GM21619 (cell line): ENCODE measurements around the gene PDE1C.

Experiments used
- ATAC-seq: cut with Tn5 transposase; IDR thresholded peaks from one replicate; pipeline ENCODE4 v1.9.1; 2021; ENCODE audit not compliant: unreplicated experiment

Gene PDE1C

DNA sequence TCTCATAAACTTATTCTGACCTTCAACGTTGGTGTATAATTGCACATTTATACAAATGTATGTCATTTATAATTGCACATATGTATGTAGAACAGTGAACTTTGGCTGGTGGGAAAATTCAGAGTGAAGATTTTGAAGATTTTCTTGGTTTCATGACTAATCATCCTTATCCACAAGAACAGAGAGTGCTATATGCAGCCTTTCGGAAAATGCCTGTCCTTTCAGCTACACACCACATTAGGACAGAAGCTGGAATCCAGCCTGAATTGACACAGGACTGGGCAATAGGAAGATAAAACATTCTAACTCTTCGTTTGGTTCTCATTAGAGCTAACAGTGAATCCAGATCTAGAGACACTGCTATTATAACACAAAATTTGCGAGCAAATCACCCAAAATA, 166.2 kb downstream of the PDE1C start:
- no peak for ATAC-seq

DNA sequence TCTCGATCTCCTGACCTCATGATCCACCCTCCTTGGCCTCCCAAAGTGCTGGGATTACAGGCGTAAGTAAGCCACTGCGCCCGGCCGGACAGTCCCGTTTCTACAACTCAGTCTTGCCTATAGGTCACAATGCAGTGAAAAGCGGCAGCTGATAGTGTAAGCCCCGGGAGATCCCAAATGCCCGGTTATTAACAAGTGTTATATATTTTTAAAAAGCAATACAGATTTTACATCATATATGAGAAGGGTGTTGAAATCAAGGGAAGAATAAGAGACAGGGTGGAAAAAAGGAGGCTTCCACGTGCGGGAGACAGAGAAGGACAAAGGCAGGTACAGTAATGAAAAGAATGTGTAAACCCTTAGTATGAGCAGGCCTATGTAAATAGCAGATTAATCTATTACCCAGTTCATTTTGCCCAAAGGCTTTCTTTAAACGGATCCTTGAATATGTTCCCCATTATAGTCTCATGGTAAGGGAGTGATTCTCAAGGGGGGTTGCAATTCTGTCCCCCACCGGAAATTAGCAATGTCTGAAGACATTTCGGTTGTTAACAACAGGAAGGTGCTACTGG, 170.8 kb downstream of the PDE1C start:
- ATAC-seq = no peak

DNA sequence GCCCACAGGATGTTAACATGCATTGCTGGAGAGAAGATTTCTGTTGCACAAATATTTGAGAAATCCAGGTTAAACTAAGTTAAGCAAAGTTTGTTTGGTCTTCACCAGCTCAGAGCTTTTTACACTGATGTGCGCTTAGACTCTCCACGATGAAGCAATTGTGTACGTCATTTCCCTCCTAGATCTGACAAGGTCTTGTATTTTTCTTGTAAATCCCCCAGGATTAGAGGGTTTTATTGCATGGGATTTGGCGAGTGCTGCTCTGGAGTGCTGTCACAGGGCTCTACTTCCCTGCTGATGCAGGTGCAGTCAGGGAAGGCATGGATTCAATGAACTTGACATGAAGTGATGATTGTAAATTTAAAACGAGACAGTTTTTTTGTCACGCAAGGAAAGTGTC, 173.3 kb downstream of the PDE1C start:
- no peak for ATAC-seq

DNA sequence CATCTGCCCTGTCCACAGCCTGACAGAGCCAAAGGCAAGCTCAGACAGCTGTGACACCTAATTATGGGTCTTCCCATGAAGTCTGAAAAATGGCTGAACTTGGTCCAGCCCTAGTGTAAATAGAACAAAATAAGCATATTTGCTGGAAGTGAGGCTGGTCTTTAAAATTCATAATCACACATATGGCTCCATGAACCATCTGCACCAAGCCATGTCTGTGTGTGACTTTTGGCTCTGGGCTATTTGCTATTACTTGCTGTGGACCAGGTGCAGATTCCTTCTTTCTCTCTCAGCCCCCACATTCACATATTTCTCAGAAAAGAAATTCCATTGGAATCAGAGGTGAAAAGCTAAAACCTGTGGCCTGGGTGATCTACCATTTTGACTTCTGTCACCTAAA, 175.9 kb downstream of the PDE1C start:
- no peak for ATAC-seq

DNA sequence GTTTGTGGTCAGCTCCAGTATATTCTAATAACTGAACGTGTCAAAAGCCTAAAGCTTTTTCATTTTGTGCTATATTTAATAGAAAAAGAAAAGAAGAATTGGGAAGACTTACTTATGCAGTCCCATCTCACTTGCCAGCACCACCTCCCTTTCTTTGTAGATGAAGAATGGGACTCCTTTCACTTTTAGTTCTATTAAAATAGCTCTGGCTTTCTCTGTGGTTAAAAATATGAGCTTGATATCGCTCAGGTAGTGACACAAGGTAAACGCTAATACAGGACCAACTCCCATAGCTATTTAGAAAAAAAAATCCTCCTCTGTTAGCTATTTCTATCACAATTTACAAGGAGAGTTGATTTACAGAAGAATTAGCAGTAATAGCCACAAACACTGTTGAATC, 176.8 kb downstream of the PDE1C start:
- ATAC-seq = no peak

DNA sequence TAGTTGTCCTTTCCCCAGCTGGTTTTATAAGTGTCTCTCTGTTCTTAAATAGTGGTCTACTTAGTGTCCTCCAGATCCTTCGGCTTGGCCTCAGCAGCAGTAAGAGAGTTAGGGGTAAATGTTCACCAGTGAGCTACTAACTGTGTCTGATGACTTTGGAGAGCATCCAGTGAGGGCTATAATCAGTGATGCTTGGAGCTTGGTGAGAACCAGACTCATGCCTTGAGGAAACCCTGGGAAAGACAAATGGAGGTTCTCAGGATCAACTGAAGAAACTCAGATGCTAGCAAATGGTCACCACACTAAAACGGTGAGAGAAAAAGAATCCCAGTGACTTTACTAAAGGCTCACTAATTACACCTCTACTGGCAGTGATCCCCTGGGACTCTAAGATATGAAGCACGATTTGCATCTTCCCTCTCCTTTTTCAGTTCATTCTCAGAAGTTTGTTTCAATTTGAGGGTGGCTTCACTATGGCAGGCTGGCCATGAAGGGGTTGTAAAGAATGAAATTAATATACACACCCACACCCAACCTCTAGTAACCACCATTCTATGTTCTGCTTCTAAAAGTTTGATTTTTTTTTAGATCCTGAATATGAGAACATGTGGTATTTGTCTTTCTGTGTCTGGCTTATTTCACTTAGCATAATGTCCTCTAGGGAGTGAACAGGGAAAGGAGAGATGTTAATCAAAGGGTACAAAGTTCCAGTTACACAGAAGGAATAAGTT, 177.9 kb downstream of the PDE1C start:
- peak; percentile 87 for ATAC-seq

DNA sequence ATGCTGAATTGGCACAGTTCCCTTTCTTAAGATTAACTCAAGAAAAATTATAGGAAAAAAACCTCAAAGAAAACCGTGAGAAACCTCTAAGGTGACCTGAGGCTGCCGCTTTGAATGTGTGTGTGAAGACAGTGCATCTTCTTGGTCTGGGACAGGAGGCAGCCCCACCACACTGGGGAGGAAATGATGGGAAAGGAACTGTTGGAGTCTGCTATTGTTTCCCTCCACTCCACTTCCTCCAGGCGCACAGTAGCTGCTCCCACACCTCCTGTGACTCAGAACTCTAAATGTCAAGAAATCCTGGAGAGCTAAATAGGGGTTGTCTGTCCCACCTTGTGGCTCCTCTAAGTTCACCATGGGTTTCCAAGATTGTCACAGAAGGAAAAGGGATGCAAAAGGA, 179.4 kb downstream of the PDE1C start:
- ATAC-seq = no peak

DNA sequence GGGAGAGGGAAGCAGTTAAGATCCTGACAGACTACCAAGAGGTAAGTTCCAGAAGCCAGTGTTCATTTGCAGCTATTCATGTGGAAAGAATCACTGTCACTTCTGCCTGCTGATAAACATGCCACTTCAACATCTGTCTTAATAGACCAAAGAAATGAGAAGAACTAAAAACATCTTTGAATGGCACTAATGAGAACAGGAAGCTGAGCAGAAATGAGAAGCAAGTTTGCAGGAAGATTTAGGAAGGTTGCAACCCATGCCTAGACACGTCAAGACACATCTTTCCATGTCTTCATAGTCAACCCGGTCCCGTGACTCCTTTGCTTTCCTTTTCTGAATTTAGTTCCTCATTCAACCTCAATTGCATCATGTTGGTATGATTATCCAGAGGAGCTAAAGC, 180.0 kb downstream of the PDE1C start:
- no peak for ATAC-seq

DNA sequence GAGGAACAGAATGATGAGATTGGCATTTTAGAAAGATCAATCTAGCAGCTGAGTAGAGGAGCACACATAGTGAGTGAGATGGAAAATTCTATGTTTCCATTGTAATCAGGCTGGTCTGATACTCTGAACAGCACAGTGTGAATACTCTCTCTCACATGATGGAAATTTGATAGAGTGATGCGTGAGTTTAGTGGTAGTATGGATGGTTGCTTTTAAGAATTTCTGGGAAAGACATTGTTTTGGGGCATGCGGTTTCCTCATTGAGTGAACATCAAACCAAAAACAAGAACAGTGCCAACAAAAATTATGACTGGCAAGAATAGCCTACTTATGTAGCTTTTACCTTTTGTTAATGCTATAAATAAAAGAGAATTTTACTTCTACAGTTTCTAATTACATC, 183.2 kb downstream of the PDE1C start:
- ATAC-seq = no peak

DNA sequence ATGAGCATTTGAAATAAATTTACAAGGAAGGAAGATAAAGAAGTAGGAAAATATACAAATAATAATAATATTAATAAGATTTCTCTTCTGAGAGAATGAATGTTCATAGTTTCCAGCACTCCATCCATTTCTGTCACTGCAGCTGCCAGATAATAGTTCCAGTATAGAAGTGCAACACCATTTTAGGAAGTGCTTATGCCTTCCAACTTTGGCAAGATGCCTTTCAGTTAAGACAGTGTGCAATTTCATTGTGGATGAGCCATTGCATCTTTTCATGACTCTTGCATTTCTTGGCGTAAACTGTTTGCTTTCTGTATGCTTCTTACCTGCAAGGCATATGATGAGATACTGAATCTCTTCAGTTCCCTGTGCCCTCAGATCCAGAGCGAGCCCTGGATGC, 185.0 kb downstream of the PDE1C start:
- no peak for ATAC-seq

DNA sequence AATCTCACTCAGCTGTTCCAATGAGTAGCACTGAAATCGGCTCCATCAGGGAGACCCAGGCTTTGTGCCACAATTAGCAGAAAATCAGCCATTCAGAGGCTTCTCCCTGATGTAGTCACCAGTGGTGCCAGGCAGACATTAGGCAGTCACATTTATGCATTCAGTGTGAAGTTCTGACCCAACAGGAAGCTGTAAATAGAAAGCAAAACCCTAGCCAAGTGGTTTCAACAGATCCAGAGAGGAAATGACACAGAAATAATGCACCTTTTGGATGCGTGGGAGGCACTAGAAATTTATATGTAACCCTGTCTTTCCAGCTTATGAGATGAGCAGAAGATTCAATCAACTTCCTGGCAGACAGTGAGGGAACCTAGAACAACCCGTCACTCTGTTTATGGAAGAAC, 186.4 kb downstream of the PDE1C start:
- ATAC-seq = peak; percentile 87

DNA sequence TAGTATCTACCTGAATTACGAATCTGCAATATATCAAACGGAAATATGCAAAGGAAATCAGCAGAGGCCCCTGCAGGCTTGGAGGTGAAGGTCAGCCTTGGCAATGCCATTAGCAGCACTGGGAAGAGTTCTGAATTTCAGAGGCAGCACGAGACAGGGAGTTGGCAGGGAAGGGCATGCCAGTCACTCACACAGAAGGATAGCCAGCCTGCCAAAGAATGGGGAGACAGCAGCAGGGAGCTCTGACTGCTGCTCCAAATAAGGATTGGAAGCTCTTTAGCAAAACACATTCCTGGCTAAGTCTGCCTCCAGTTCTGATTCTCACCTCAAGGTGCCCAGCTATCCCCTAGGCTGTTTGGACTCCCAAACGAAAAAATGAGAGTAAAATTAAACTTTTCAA, 188.0 kb downstream of the PDE1C start:
- no peak for ATAC-seq

DNA sequence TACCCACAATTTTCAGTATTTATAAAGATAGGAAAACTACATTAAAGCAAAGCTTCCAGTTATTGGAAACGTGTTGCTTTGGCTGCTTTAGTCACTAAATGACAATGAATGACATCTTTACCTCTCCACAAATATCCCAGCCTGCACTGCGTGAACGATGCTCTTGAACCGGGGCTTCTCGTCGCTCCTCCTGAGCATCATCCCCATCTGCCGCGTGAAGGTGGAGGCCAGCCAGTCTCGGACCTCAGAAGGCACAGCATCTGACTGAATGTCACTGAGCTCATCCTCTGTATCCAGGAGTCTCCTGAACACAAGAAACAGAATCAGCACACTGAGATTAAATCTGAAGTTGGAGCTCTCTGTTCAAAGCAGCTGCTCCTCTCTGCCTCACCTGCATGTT, 191.3 kb downstream of the PDE1C start:
- ATAC-seq = no peak

DNA sequence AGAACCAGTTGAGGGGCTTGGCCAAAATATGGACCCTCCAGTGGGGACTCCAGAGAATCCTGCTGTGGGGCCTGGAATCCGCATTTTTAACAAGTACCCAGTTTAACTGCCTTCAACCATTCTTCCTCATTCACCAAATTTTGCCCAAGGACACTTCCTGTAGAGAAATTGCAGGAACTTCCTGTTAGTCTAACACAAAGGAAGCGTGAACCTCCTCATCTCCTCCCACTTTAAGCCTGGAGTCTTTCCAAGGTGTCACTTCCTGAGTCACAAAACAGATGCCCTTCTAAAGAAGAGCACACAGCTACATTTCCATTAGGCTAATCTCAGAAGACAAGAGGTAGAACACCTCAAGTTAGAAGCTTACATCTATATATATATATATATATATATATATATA, 194.8 kb downstream of the PDE1C start:
- ATAC-seq = no peak

DNA sequence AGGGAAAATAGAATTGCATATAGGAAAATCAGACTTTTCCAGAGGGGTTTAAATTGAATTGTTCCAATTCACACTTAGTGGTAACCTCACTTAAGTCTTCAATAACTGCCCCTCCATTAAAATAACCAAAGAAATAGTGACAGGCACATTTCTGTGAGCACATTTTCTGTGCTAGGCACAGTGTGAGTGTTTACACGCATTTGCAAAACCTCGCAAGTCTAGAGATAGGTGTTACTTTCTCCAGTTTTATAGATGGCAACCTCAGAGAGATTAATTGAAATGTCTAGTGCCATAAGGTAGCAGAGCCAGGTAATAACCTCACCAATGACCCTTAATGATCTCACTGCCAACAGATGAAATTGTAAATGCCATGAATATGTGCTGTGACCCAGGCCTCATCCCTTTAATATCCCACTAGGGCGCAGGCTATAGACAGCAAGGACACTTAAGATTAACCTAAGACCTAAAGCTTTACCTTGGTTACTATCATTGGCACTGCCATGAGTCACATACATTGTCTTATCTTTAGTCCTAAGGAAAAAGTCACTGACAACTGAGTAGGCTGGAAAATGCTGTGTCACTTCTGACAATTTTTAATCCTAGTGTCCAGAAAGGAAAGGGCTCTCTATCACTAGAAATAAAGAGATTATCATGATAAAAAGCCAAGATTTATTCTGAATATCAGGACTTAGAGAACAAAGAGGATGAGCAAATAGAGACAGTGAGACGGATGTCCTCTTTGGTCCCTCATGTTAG, 195.4 kb downstream of the PDE1C start:
- no peak for ATAC-seq

DNA sequence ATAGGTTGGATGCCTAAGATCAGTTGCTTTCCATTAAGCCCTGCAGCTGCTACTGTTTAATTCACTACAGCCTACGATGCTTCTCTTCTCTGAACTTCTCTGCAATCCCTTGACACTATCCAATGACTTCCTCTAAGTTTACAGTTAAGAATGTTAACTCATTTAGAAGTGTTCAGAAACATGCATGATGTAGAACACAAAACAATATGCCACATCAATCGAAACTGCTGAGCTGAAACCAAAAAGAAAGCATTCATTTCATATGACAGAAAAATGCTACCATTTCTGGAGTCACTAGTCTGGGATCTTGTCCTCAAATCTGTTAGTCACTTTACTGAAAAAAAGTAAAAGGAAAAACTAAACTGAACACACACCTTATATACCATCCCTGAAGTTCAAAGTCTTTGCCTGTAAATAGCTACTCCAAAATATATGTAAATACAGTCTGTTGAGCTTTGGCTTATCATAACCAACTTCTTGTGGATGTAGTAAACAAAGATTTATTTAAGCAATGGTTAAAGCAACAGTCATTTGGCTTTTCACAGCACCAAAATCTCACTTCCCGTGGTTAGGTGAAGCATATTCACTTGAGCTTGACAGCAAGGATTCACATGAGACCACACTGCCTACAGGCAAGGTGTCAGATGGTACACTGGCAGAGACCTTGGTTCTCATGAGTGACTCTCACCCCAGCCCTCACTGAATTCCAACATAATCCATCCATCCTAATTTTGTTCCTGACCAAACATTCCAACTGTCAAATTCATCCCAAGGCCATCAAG, 196.2 kb downstream of the PDE1C start:
- peak; percentile 91 for ATAC-seq

DNA sequence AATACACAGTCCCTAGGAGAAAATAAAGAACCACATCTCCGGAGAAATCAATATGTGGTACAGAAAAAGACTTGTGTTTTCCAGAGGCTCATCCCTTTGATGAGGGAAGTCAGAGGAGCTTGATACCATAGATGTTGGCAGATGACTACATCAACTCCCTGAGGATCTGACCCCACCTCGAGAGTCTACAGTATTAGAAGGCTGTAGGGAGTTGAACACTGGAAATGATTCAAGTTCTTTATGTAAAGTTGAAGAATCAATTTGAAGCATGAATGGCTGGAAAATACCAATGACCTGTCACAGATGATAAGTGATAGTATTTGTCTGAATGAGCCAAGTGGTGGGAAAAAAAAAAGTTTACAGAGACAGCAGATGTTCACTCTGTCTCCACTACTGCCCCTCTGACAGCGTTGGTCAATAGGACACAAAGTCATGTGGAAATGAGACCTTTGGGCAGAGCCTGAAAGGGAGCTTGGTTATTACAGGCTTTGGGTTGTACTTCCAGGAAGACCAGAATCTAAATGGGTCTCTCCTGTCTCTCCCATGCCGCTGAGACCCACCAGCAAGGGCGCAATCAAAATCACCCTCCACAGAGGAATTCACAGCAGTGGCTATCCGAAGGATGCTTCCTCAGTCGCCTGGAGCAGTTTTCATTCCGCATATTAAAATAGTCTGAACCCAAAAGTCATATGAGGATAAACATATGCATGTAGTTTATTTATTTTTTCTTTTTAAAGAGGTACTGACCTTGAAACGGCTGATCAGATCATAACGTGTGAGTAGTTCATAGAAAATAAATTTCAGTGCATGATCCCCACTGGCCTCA, 197.4 kb downstream of the PDE1C start:
- no peak for ATAC-seq

DNA sequence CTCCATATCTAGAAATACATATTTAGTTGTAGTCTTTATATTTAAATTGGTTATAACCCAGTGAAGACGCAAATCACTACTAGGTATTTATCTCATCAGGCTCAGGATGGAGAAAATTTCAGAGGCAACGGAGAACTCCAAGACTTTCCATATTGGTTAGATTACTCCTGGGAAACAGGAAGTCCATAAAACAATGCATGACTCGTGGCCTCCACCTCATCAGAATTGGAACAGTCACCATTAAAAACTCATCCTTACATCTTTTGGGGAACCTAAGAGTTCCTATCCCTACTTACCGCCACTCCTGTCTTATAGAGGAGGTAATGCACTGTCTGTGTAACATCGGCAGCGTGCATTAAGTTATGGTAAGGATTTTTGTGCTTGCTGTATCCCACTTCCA, 205.6 kb downstream of the PDE1C start:
- ATAC-seq = no peak

DNA sequence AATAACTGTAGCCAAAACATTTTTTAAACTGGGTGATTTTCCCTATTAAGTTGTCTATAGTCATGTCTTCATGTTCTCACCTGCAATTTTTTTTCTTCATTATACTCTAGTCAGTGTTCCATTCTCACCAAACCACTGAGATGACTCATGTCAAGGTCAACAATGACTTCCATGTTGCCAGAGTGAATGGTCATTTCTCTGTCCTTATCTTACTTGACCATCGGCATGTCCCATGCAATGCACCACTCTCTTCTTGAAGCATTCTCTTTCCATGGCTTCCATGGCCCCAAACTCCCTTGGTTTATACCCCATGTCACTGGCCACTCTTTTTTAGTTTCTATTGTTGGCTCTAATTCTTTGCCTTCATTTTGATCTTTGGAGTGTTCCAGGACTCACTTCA, 209.3 kb downstream of the PDE1C start:
- ATAC-seq = no peak

DNA sequence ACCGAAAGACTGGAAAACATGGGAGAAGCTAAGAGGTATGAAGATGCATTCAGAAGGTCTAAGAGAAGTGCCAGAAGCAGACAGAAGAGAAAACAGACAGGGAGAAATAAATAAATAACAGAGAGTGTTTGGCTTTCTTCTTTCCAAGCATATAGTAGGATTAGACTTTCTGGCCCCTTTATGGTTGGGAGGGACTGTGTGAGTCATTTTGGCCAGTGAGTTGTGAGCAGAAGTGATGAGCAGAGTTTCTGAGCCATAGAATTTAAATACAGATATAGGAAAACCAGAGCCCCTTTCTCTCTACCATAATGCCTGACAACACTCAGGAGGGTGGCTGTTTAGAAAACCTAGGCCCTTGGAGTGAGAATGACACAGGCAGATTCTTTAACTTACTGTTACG, 212.2 kb downstream of the PDE1C start:
- ATAC-seq = no peak

DNA sequence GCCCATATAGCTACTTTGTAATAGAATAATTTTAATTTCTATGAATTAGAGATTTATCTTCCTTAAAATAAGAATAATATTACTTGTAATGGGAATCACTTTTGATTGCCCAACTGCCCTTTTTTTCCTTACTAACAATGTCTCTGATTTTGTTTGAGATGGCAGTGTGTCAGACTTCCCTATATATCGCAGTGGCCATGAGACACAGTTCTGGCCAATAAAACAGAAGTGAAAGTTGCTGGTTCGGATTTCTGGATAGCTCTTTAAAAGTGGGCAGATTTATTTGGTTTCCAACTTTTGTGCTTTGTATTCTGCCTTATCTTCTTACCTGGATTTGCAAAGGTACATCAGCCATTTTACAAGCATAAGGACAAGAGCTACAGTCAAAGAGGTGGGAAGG, 213.0 kb downstream of the PDE1C start:
- no peak for ATAC-seq
